Measurements from ENCODE around the gene AQP2. TPM values are rescaled to one million over a fixed set of nuclear protein-coding genes. Genes with fewer than 3 reads are reported as not detected.

AQP2 gene
- total RNA-seq, 1 donor from 2014 or later = 0.70 TPM

- no peak for DNase-seq (ENCODE audit: low spot score)
Measured at GRCh38 chr12:49955899-49956662, 5.5 kb downstream of the AQP2 start.

DNA sequence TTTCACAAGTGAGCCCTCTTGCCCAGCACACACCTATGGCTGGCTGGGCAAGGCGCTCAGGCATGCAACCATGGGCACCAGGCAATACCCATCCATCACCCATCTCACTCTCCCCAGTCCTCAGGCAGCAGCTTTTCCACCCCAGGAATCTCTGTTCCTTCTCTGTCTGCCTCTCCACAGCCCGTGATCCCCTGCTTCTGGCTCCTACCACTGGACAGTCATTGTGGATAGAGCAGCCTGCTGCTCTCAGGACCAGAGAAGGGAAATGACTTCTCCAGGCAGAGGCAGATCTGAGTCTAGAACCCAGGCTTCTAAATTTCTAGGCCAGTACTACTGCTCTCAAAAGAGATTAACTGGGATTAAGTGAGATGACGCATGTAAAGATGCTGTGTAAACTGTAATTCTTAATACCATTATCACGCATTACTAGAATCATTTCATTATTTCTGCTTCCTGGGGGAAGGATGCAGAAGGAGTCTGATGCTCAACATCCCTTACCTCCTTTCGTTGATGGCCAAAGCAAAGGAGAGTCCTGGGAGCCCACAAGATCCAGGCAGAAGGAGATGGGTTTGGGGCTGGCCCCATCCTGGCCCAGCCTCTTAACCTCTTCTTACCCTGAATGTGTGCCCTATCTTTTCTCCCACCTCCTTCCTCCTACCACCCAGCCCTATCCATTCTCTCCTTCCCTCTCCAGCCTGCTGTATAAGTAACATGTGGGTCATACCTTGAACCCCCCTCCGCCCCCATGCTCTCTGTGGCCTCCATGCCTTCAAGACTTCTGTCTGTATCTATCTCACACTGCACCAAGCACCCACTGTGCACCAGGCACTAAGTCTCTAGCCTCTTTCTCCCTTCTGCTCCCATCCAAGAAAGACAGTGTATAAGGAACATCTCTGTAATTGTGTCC, 6.4 kb downstream of the AQP2 start:
- DNase-seq (ENCODE audit: low spot score) = no peak

- no peak for DNase-seq (ENCODE audit: low spot score)
Measured at GRCh38 chr12:49957570-49957967, 7.0 kb downstream of the AQP2 start.

- DNase-seq (ENCODE audit: low spot score) = no peak
Measured at GRCh38 chr12:49959685-49960473, 9.3 kb downstream of the AQP2 start.

DNA sequence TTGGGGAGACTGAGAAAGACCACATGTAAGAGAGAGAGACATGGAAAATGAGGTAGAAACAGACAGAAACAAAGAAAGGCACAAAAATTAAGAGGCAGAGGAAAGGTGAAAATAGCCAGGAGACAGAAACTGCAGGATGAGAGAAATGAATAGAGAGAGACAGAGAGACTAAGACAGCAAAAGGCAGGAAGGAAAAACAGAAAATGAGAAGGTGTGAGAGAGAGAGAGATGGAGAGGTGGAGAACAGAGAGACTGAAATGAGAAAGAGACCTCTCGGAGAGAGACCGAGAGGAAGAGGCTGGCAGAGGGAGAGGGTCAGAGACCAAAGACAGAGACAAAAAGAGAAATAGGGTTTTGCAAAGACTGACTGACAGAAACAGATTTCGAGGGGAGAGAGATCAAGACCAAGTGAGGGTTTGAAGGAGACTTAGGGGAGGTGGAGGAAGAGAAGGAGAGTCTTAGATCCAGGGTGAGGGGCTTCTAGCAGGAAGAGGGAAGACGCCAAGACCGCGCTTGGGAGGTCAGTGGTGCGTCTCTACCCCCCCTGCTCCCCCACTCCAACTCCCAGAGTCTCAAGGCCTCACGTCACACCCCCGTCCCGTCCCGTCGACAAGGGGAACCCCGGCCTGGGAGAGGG, 10.1 kb downstream of the AQP2 start:
- no peak for DNase-seq (ENCODE audit: low spot score)

GRCh38 chr12:49961111-49961922, 10.8 kb downstream of the AQP2 start, which contains the start of gene AQP5:
Gene AQP5, plus strand, starts transcription at chr12:49961872. Its CDS starts 146 bp downstream, at chr12:49962018.
- no peak for DNase-seq (ENCODE audit: low spot score)

GRCh38 chr12:49961993-49962764, 11.6 kb downstream of the AQP2 start:
- DNase-seq (ENCODE audit: low spot score) = no peak

DNA sequence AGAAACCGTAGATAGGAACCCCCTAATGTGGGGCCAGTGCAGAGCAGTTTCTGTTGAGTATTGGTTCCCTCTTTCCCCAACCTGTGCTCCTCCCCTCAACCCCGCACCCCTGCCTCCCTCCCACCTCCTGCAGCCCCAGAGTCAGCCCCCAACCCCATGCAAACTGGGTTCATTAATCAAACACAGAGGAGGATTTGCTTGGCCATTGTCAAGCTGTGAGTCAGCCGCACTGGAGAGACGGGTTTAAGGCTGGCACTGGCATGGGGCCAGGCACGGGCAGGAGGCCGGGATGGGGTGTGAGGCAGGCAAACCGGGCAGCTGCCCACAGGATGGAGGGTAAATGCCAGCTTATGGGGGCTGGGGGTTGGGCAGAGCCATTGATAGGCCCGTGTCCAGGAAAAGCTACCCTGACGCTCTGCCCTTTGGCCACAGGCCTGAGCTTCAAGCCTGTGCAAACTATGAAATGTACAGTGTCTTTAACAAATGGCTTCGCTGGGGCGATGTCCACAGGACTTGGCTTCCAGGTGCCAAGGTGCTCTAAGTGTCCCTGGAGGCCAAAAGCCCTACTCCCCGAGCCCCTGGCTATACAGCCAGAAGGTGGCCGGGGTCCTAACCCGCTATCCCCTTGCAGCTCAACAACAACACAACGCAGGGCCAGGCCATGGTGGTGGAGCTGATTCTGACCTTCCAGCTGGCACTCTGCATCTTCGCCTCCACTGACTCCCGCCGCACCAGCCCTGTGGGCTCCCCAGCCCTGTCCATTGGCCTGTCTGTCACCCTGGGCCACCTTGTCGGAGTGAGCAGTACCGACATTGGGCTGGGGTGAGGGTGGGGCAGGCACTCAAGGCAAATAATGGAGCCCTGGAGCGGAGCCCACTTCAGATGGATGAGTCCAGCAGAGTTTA, 12.6 kb downstream of the AQP2 start:
- peak; percentile 87 for DNase-seq (ENCODE audit: low spot score)

DNA sequence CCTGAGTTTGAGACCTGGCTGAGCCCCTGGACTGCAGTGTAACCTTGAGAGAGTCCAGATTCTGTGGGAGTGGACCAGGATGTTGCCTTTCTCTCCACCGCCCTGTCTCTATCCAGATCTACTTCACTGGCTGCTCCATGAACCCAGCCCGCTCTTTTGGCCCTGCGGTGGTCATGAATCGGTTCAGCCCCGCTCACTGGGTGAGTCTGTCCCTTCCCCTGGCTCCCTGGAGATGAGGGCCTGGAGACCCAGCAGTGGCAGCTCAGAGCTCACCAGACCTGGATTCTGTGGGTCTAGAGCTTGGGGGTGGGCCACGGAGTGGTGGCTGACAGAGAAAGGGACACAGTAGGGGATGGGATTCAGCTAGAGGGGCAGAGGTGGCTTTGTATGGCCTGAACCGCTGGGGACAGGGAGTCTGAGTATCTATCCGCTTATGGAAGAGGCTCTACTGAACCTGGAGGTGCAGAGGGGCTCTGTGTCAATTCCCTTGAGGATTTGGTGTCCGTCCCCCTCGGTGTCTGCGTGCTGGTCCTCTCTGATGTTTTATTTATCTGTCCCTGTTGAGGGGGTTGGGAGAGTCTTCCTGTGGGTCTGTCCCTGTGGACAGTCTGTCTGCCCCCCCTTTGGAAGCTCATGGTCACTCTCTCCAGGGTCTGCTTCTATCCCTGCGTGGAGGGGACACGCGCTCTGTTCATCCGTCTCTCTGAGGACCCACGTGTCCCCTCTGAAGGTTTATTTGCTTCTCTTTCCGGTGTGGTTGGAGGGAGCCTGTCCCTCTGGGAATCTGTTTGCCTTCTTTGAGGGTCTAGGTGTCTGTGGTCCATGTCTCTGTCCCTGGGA, 13.7 kb downstream of the AQP2 start:
- no peak for DNase-seq (ENCODE audit: low spot score)

DNA sequence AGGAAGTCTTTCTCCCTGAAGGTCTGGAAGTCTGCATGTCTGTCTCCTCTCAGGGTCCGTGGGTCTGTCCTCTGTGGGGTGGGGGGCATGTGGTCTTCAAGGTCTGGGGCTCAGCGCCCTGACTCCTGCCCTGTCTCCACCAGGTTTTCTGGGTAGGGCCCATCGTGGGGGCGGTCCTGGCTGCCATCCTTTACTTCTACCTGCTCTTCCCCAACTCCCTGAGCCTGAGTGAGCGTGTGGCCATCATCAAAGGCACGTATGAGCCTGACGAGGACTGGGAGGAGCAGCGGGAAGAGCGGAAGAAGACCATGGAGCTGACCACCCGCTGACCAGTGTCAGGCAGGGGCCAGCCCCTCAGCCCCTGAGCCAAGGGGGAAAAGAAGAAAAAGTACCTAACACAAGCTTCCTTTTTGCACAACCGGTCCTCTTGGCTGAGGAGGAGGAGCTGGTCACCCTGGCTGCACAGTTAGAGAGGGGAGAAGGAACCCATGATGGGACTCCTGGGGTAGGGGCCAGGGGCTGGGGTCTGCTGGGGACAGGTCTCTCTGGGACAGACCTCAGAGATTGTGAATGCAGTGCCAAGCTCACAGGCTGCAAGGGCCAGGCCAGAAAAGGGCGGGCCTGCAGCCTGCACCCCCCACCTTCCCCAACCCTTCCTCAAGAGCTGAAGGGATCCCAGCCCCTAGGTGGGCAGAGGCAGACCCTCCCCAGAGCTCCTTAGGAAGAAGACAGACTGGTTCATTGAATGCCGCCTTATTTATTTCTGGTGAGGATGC, 14.5 kb downstream of the AQP2 start:
- no peak for DNase-seq (ENCODE audit: low spot score)

DNA sequence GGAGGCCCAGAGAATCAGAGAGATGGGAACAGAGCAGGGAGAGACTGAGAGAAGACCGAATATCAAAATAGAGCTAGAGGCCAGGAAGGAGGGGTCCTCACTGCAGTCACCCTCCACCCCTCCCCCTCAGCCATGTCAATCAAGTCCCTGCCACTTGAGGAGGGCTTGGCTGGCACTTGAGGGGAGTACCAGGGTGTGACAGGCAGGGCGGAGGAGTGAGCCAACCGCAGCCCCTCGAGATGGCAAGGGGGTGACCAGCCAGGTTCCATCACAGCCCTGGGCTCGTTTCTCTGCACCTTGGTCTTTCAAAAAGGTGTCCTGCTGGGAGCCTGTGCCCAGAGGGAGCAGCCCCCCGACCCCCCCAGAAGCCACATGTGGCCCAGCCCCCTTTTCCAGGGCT, 15.3 kb downstream of the AQP2 start:
- DNase-seq (ENCODE audit: low spot score) = no peak

GRCh38 chr12:49966511-49967041, 16.0 kb downstream of the AQP2 start:
- DNase-seq (ENCODE audit: low spot score) = no peak

- peak; percentile 91 for DNase-seq (ENCODE audit: low spot score)
Measured at GRCh38 chr12:49967042-49967776, 16.7 kb downstream of the AQP2 start.

DNA sequence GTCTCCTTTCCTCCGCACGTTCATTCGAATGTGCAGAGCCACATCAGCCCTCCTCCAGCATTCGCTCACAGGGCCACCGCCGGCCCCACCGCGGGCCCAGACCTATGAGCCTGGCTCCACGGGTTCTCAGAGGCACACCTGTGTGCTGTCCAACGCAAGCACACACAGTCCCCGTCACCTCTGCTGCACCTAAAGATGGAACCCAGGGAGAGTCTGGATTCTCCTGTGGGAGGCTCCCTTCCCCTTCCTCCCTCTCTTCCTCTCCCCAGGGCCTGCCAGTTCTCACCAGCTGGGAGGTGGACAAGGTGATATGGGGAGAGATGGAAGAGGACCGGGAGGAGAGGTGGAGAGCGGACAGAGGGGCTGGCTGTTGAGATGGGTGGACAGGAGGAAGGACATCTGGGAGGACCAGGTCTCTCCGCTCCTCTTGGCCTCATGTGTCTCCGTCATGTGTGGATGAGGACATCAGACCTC, 17.3 kb downstream of the AQP2 start:
- no peak for DNase-seq (ENCODE audit: low spot score)

GRCh38 chr12:49968471-49968870, 17.9 kb downstream of the AQP2 start:
- DNase-seq (ENCODE audit: low spot score) = no peak

DNA sequence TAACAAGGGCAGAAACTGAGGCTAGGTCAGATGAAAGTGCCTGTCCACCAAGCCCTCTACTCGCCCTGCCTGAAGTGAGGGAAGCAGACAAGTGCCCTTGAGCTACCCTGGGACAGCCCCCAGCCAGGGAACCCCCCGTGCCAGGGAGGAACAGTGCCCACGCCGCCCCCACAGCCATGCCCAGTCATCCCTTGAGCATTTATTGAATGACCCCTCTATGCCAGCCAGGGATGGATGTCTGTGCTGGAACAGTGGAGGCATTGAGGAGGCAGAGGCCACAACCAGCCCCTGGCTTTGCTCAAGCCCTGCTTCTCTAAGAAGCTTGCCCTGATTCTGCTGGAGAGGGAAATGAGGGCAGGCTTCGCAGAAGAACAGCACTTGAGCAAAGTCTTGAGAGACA, 18.5 kb downstream of the AQP2 start:
- no peak for DNase-seq (ENCODE audit: low spot score)
